ENCODE measurements around the gene RGS3.

- TF ChIP-seq CTCF (IDR thresholded peaks at IDR 0.05) (no peak), MAFK (IDR thresholded peaks at IDR 0.05; ENCODE audit: partially characterized antibody) (no peak), PBX3 (IDR thresholded peaks at IDR 0.05) (no peak), PHF8 (IDR thresholded peaks at IDR 0.05; ENCODE audit: borderline replicate concordance, low read depth) (no peak)
These were observed 42.6 kb downstream of the RGS3 start for GRCh38 chr9:113506090-113506589.

Data from A549 (cell line).